PC-3 (cell line): ENCODE data around the gene MIPOL1. TPM values are rescaled to one million over a fixed set of nuclear protein-coding genes. Genes with fewer than 3 reads are reported as not detected.

ENCODE experiments used
- ATAC-seq: fragments of 200-7000 bp; cut with Tn5 transposase; 2 replicates; pipeline ENCODE4 v1.9.1; 2020; ENCODE audit warnings: mild to moderate bottlenecking, moderate library complexity
- BruUV-seq: library from RNA; stranded (reverse); fragments of 400-500 nt; replicated peaks from 2 replicates; lab custom pipeline; 2021; lab: Mats Ljungman, UMichigan
- CTCF ChIA-PET: fragments of 300-600 bp; sonication (Branson Sonifier 250); formaldehyde crosslinking; loops from one replicate; lab custom pipeline; 2022; ENCODE audit warnings: antibody characterized with exemption; lab: Charles Lee
- POLR2A ChIA-PET: fragments of 300-600 bp; sonication (Branson Sonifier 250); formaldehyde crosslinking; loops from one replicate; lab custom pipeline; 2022; ENCODE audit warnings: antibody characterized with exemption; ENCODE audit not compliant: unreplicated experiment; lab: Charles Lee
- DNase-seq: peaks from one replicate; pipeline ENCODE4 v3.0.0-alpha.2; 2015
- H2AFZ ChIP-seq: fragments of 300-600 bp; sonication (generic); 2 replicates; pipeline ENCODE4 v1.6.0; 2016; ENCODE audit warnings: antibody characterized with exemption, low read length
- H3F3A ChIP-seq: fragments of 300-600 bp; sonication (generic); one replicate; pipeline ENCODE4 v1.6.0; 2017; ENCODE audit warnings: antibody characterized with exemption, low read length, control low read depth, mild to moderate bottlenecking; ENCODE audit not compliant: unreplicated experiment
- H3K27ac ChIP-seq: fragments of 300-600 bp; sonication (generic); 2 replicates; pipeline ENCODE4 v1.5.1; 2016; ENCODE audit warnings: mild to moderate bottlenecking, low read length
- H3K27me3 ChIP-seq: fragments of 300-600 bp; sonication (generic); 2 replicates; pipeline ENCODE4 v1.6.1; 2016; ENCODE audit warnings: low read length, mixed read lengths
- H3K36me3 ChIP-seq: fragments of 300-600 bp; sonication (generic); 2 replicates; pipeline ENCODE4 v1.6.1; 2016; ENCODE audit warnings: low read depth, mixed run types, low read length, mixed read lengths
- H3K4me1 ChIP-seq: fragments of 300-600 bp; sonication (generic); 2 replicates; pipeline ENCODE4 v1.5.1; 2016; ENCODE audit warnings: low read length; ENCODE audit not compliant: insufficient read depth
- H3K4me2 ChIP-seq: fragments of 300-600 bp; sonication (generic); 2 replicates; pipeline ENCODE4 v1.6.0; 2016; ENCODE audit warnings: low read length
- H3K4me3 ChIP-seq: fragments of 300-600 bp; sonication (generic); 2 replicates; pipeline ENCODE4 v1.5.1; 2016; ENCODE audit warnings: mild to moderate bottlenecking, low read length, mixed read lengths
- H3K79me2 ChIP-seq: fragments of 300-600 bp; sonication (generic); 2 replicates; pipeline ENCODE4 v1.6.1; 2017; ENCODE audit warnings: low read length, mixed read lengths
- H3K9ac ChIP-seq: fragments of 300-600 bp; sonication (generic); 2 replicates; pipeline ENCODE4 v1.6.0; 2016; ENCODE audit warnings: mild to moderate bottlenecking, low read length
- H3K9me2 ChIP-seq: fragments of 300-600 bp; sonication (generic); replicated peaks from 2 replicates; pipeline ENCODE4 v1.6.1; 2016; ENCODE audit warnings: mixed run types, low read length, mixed read lengths
- H3K9me3 ChIP-seq: fragments of 300-600 bp; sonication (generic); 2 replicates; pipeline ENCODE4 v1.6.1; 2016; ENCODE audit warnings: low read length, mixed read lengths
- H4K20me1 ChIP-seq: fragments of 300-600 bp; sonication (generic); 2 replicates; pipeline ENCODE4 v1.6.1; 2016; ENCODE audit warnings: low read length, mixed read lengths
- CTCF ChIP-seq: fragments of 300-600 bp; sonication (generic); conservative IDR thresholded peaks from 2 replicates; pipeline ENCODE4 v1.5.1; 2017; ENCODE audit warnings: antibody characterized with exemption, low read depth, mild to moderate bottlenecking, low read length
- EZH2 ChIP-seq: fragments of 300-600 bp; sonication (generic); IDR thresholded peaks from one replicate; pipeline ENCODE4 v1.6.1; 2017; ENCODE audit warnings: antibody characterized with exemption, mild to moderate bottlenecking, low read length; ENCODE audit not compliant: unreplicated experiment
- EZH2phosphoT487 ChIP-seq: fragments of 300-600 bp; sonication (generic); IDR thresholded peaks from 2 replicates; pipeline ENCODE4 v1.6.1; 2018; ENCODE audit warnings: mild to moderate bottlenecking, antibody characterized with exemption, low read length, borderline replicate concordance
- intact Hi-C: fragments of 100-400 bp; cut with micrococcal nuclease; formaldehyde crosslinking; loops from 2 replicates; pipeline ENCODE4 v1.9.0; 2023
- total RNA-seq: library from RNA; depleted of rRNA; stranded (reverse); fragments of >200 nt; gene quantifications from 2 replicates; pipeline ENCODE4 v1.2.3, GENCODE V29; 2014

MIPOL1 gene
- total RNA-seq, 1 experiment from 2014 or later: 22.5 TPM

GRCh38 chr14:37594238-37594970 lies 396.7 kb downstream of the MIPOL1 start:
- H3K27me3 ChIP-seq: no peaks in the 10 kb centered on the region
- H3K9ac ChIP-seq: peak overlapping the region; percentile 99

GRCh38 chr14:37594971-37595808 lies 397.5 kb downstream of the MIPOL1 start, which contains the start of the genes FOXA1 and TTC6:
FOXA1 (minus strand) TSS chr14:37595249; CDS start chr14:37594972, 277 bp downstream.
TTC6 (plus strand) TSS chr14:37595629; CDS start chr14:37622065, 26,436 bp downstream.
- ATAC-seq: peak; percentile 26
- Histone ChIP-seq H2AFZ (0 out of 2 replicates have a peak within 1 kb of the TSS, but pooled peaks have one; percentile 22), H3K4me2 (peak within 1 kb of the TSS; percentile 89), H3K9ac (peak within 1 kb of the TSS; percentile 99), H3K4me1 (peaks cover 36% of the 10 kb centered on the region), H3K4me3 (peak within 1 kb of the TSS; percentile 96), H3K36me3 (peaks cover 37% of the 10 kb centered on the region), H3K27ac (peak within 1 kb of the TSS; percentile 99), H3K9me2 (no peaks in the 10 kb centered on the region), H4K20me1 (peaks cover 27% of the 10 kb centered on the region), H3K79me2 (peaks cover 89% of the 10 kb centered on the region), H3K27me3 (no peaks in the 10 kb centered on the region), H3F3A (no peaks in the 10 kb centered on the region), H3K9me3 (no peaks in the 10 kb centered on the region)
- peak; percentile 91 for DNase-seq
- TF ChIP-seq EZH2phosphoT487 (peak; percentile 83), CTCF (no peak)
- ChIA-PET CTCF (interaction anchor here (0.5 to 0.7 kb wide), 5 partner anchors 36 to 376 kb away, joined by 3 to 4 read pairs (median 3); no protein-coding TSS in a partner anchor), POLR2A (interaction anchor here (0.5 to 1.7 kb wide), 8 partner anchors 10 to 398 kb away, joined by 3 to 42 read pairs (median 4); no protein-coding TSS in a partner anchor)
- intact Hi-C loops: loop anchor here (1.0 to 2.0 kb wide), 2 partner anchors 232 to 349 kb away; no protein-coding TSS in a partner anchor
- no TSS peak for BruUV-seq

More at GRCh38 chr14:37594238-37594970, 396.7 kb downstream of the MIPOL1 start:
- ATAC-seq (no peak), DNase-seq (peak; percentile 92)
- Histone ChIP-seq H3K36me3 (peaks cover 45% of the 10 kb centered on the region), H3K79me2 (peaks cover 89% of the 10 kb centered on the region), H3K9me3 (no peaks in the 10 kb centered on the region), H3F3A (no peaks in the 10 kb centered on the region), H2AFZ (no peak overlapping the region), H3K9me2 (no peaks in the 10 kb centered on the region), H3K27ac (peak overlapping the region; percentile 99), H3K4me2 (peak overlapping the region; percentile 89), H3K4me1 (peaks cover 28% of the 10 kb centered on the region), H4K20me1 (peaks cover 27% of the 10 kb centered on the region), H3K4me3 (peak overlapping the region; percentile 96)
- POLR2A ChIA-PET: no interaction called here
- TF ChIP-seq CTCF (peak; percentile 92), EZH2 (no peak)
- no TSS peak for BruUV-seq
- intact Hi-C loops: loop anchor here (1.0 to 2.0 kb wide), 2 partner anchors 232 to 348 kb away; no protein-coding TSS in a partner anchor
- CTCF ChIA-PET: interaction anchor here (0.5 to 0.6 kb wide), 2 partner anchors 35 to 362 kb away, joined by 3 read pairs; no protein-coding TSS in a partner anchor
